Measurements from ENCODE around the gene LRRC37B. TPM values are rescaled to one million over a fixed set of nuclear protein-coding genes. Genes with fewer than 3 reads are reported as not detected.
A peak's percentile ranks its signal among the peaks of the same experiment; 100 is the strongest.
"Not testable (repeated sequence)": the region's sequence is repeated elsewhere in the genome, so short reads cannot be mapped to it uniquely, and the experiment has no call there.

The LRRC37B gene
- total RNA-seq, 4 donors from 2014 or later, result 7.6 to 29.3 (median 14.7) TPM

DNA sequence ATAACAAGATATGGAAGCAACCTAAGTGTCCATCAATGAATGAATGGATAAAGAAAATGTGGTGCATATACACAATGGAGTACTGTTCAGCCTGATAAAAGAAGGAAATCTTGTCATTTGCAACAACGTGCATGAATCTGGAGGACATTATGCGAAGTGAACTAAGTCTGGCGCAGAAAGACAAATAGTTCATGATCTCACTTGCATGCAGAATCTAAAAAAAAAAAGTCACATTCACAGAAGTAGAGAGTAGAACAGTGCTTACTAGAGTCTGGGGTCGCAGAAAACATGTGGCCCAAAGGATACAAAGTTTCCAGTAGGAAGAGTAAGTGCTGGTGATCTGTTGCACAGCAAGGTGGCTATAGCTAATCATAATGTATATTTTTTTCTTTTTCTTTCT lies 65.9 kb downstream of the LRRC37B start:
- not testable (repeated sequence) for DNase-seq (ENCODE audit: low spot score); ATAC-seq (ENCODE audit: low FRiP score)

DNA sequence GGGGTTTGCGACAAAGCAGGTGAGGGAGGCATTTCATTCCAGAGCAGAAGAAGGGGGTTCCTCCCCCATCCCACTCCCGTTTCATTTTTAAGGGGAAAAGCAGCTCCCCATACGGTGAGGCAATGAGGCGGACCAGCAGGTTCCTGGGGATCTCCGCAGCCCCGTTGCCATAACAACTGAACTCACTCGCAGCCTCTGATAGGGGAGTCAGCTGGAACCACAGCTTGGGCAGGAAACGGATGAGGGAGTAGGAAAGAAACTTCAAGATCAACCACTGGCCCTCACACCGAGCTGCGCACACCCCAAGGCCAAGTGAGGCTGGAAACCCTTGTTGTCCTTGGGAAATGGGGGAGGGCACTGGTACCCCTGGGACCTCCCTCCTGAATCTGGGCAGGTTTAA lies 72.6 kb downstream of the LRRC37B start:
- DNase-seq (ENCODE audit: low spot score), result not testable (repeated sequence)

DNA sequence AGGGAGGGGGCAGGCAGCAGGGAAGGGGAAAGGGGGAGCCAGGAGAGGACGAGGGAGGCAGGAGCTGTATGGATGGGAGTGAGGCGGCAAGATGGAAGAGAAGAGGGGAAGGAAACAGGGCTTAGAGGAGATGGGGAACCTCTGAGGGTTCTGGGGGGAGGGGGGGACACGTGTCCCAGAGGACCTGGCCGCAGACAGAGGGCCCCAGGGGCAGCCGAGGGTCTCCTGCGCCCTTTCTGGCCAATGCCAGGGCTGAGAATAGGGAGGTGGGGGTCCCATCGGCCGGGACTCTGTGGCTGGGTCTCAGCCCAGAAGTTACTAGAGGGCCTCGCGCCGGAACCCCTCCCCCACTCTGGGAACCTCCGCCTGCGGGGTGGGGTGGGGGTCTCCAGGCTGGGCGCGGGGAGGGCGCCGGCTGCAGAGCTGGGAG lies 76.4 kb downstream of the LRRC37B start:
- not testable (repeated sequence) for DNase-seq (ENCODE audit: low spot score)
- peak; percentile 26 for ATAC-seq (ENCODE audit: low FRiP score)

More for the DNA sequence above, 72.6 kb downstream of the LRRC37B start:
- not testable (repeated sequence) for ATAC-seq (ENCODE audit: low FRiP score)

- ATAC-seq (ENCODE audit: low FRiP score), result peak; percentile 64
Measured at GRCh38 chr17:32084003-32084941, 77.1 kb downstream of the LRRC37B start.

DNA sequence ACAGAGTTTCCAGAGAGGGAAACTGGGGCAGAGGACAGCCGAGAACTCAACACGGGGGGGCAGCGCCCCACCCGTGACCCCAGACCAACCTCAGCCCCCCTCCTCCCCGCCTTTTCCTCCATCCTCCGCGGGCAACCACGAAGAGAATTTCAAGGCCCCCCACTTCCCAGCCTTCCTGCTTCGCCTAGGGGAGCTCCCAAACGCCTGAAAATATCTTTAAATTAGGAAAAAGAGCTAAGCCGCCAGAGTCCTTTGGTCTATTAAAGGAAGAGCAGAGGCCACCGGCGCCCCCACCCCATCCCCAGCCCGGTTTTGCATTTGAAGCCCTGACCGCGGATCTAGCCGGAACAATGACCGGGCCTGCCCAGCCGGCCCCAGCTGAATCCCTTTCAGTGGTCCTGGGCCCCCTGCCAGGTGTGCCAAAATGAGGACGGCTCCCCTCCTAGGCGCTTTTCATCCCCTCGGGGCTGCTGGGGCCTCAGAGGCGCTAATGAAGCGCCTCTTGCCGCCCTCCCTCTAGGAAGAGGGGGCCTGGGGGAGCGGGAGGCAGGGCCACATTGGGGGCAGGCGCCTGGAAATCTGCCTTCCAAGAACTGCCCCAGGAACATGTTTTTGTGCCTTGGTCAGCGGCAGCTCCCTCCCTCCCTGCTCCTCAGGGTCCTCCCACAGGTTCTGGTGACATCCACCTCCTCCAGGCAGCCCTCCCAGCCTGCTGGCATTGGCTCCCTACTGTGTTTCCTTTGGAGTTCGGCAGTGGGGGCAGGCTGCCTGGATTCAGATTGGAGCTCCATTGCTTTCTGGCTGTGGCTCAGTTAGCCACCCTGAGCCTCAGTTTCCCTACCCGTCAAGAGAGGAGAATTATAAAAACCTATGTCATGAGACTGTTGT lies 78.0 kb downstream of the LRRC37B start:
- not testable (repeated sequence) for DNase-seq (ENCODE audit: low spot score); ATAC-seq (ENCODE audit: low FRiP score)

More at GRCh38 chr17:32084003-32084941, 77.1 kb downstream of the LRRC37B start:
- DNase-seq (ENCODE audit: low spot score), result not testable (repeated sequence)

DNA sequence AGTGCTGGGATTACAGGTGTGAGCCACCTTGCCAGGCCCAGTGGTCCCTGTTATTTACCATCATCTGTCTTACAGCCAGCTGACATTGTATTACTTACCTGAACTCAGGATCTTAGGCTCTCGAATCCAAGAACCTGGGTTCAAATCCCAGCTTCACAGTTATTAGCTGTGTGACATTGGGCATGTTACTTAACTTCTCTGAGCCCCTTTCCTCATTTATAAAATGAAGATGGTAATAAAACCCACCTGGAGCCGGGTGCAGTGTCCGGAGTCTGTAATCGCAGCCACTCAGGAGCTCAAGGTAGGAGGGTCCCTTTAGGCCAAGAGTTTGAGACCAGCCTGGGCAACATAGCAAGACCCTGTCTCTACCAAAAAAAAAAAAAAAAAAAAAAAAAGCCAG lies 79.7 kb downstream of the LRRC37B start:
- ATAC-seq (ENCODE audit: low FRiP score); DNase-seq (ENCODE audit: low spot score): not testable (repeated sequence)

DNA sequence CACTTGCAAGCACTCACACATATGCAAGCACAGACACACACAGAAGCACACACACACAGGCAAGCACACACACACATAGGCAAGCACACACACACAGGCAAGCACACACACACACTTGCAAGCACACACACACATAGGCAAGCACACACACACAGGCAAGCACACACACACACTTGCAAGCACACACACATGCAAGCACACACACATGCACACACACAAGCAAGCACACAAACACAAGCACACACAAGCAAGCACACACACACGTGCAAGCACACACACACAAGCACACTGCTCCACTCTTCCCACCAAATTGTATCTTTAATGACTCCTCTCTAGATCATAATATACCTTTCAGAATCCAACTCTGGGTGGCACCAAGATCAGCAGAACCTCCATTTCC lies 84.9 kb downstream of the LRRC37B start:
- DNase-seq (ENCODE audit: low spot score); ATAC-seq (ENCODE audit: low FRiP score): not testable (repeated sequence)

- TF ChIP-seq, protein P1, sequence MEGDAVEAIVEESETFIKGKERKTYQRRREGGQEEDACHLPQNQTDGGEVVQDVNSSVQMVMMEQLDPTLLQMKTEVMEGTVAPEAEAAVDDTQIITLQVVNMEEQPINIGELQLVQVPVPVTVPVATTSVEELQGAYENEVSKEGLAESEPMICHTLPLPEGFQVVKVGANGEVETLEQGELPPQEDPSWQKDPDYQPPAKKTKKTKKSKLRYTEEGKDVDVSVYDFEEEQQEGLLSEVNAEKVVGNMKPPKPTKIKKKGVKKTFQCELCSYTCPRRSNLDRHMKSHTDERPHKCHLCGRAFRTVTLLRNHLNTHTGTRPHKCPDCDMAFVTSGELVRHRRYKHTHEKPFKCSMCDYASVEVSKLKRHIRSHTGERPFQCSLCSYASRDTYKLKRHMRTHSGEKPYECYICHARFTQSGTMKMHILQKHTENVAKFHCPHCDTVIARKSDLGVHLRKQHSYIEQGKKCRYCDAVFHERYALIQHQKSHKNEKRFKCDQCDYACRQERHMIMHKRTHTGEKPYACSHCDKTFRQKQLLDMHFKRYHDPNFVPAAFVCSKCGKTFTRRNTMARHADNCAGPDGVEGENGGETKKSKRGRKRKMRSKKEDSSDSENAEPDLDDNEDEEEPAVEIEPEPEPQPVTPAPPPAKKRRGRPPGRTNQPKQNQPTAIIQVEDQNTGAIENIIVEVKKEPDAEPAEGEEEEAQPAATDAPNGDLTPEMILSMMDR (IDR thresholded peaks at IDR 0.05), result no peak
- ATAC-seq (ENCODE audit: low FRiP score), result no peak
- no peak for DNase-seq (ENCODE audit: low spot score)
Measured at GRCh38 chr17:32099686-32100085, 92.5 kb downstream of the LRRC37B start.

DNA sequence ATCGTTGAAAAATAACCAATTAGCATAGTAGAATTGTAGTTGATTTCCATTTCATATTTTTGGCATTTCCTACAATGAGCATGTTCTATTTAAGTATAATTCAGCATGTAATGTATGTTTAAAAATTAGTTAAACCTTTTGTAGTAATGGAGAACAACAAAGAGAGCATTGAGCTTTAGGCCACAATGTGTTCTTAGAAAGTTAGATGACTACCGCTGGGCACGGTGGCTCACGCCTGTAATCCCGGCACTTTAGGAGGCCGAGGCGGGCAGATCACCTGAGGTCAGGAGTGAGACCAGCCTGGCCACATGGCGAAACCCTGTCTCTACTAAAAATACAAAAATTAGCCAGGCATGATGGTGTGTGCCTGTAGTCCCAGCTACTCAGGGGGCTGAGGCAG lies 93.1 kb downstream of the LRRC37B start:
- not testable (repeated sequence) for ATAC-seq (ENCODE audit: low FRiP score); DNase-seq (ENCODE audit: low spot score)

GRCh38 chr17:32100971-32101631 lies 93.9 kb downstream of the LRRC37B start:
- DNase-seq (ENCODE audit: low spot score) (no peak), ATAC-seq (ENCODE audit: low FRiP score) (no peak)
- TF ChIP-seq, protein P1 (IDR thresholded peaks at IDR 0.05), result no peak

GRCh38 chr17:32102172-32102571 lies 95.0 kb downstream of the LRRC37B start:
- ATAC-seq (ENCODE audit: low FRiP score) (no peak), DNase-seq (ENCODE audit: low spot score) (no peak)
- TF ChIP-seq, protein P1 (IDR thresholded peaks at IDR 0.05), result no peak

Measured in omental fat pad (tissue), 4 donors.